ENCODE results near the gene CCDC102A.

DNA sequence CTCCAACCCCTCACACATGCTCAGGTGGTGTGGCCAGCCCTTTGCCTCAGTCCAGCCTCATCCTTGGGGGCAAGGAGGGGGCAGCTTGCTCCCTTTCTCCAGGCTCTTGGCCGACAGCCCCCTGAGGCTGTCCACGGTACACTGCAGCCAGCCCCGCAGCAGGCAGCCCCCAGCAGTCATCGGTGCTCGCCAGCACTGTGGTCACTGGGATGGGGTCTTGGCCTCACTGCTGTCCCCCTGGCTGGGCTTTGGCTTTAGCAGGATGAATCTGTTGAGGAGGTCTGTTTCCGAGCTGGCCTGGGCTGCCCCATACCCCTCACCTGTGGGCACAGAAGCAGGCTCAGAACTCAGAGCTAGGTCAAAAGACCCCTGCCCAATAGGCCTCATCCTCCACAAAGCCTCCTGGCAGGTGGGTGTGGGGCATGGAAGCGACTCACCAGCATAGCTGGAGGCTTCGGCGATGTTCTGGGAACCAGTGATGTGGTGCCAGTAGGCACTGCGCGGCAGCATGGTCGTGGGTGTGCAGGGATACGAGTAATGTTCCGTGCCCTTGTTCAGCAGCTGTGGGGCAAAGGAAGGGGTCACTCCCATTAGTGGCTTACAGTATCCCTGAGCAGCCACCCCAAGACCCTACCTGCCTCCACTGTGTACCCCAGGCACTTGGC, 63.1 kb downstream of the CCDC102A start:
- TF ChIP-seq, protein P1, sequence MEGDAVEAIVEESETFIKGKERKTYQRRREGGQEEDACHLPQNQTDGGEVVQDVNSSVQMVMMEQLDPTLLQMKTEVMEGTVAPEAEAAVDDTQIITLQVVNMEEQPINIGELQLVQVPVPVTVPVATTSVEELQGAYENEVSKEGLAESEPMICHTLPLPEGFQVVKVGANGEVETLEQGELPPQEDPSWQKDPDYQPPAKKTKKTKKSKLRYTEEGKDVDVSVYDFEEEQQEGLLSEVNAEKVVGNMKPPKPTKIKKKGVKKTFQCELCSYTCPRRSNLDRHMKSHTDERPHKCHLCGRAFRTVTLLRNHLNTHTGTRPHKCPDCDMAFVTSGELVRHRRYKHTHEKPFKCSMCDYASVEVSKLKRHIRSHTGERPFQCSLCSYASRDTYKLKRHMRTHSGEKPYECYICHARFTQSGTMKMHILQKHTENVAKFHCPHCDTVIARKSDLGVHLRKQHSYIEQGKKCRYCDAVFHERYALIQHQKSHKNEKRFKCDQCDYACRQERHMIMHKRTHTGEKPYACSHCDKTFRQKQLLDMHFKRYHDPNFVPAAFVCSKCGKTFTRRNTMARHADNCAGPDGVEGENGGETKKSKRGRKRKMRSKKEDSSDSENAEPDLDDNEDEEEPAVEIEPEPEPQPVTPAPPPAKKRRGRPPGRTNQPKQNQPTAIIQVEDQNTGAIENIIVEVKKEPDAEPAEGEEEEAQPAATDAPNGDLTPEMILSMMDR (conservative IDR thresholded peaks at IDR 0.05) = no peak
- TF ChIP-seq ZFX (IDR thresholded peaks at IDR 0.05) = no peak

Measured in C4-2B (cell line).